OCI-LY1 (cell line): ENCODE measurements around the gene SPACDR.

Experiments
- CTCF ChIP-seq: fragments of 200-600 bp; sonication (generic), shearing (Covaris generic); IDR thresholded peaks from 2 replicates; pipeline ENCODE4 v1.5.1; 2017; ENCODE audit warnings: mild to moderate bottlenecking, antibody characterized with exemption, low read length, moderate library complexity, mixed read lengths
- EZH2 ChIP-seq: fragments of 200-600 bp; sonication (generic), shearing (Covaris generic); IDR thresholded peaks from 2 replicates; pipeline ENCODE4 v1.8.0; 2017; ENCODE audit warnings: borderline replicate concordance, mixed run types, mild to moderate bottlenecking, antibody characterized with exemption, low read length, moderate library complexity, mixed read lengths

GRCh38 chr7:100452513-100452912 lies 11.5 kb downstream of the SPACDR start:
- TF ChIP-seq CTCF (no peak), EZH2 (no peak)
